Fibroblast of lung (primary cell): ENCODE measurements around the gene KPNA6. TPM values are rescaled to one million over a fixed set of nuclear protein-coding genes. Genes with fewer than 3 reads are reported as not detected.
"Not testable (repeated sequence)": the region's sequence is repeated elsewhere in the genome, so short reads cannot be mapped to it uniquely, and the experiment has no call there.

ENCODE experiments used
- DNase-seq, 2 donors: peaks; one replicate each; pipeline versions ENCODE4 v3.0.0 to v3.0.0-alpha.2; 2010; ENCODE audit warnings: low read depth in 2 of 2
- H2AFZ ChIP-seq: 2 replicates; pipeline ENCODE4 v1.5.1; 2012; ENCODE audit warnings: low read length, control low read depth, inconsistent platforms
- H3K27ac ChIP-seq: 2 replicates; pipeline ENCODE4 v1.5.1; 2011; ENCODE audit warnings: low read length, control low read depth; ENCODE audit not compliant: insufficient read depth
- H3K27me3 ChIP-seq: 2 replicates; pipeline ENCODE4 v1.5.1; 2011; ENCODE audit warnings: mild to moderate bottlenecking, low read length; ENCODE audit not compliant: control insufficient read depth, insufficient read depth
- H3K36me3 ChIP-seq: 2 replicates; pipeline ENCODE4 v1.5.1; 2011; ENCODE audit warnings: low read length; ENCODE audit not compliant: control insufficient read depth, insufficient read depth
- H3K4me1 ChIP-seq: 2 replicates; pipeline ENCODE4 v1.5.1; 2011; ENCODE audit warnings: low read length; ENCODE audit not compliant: control insufficient read depth, insufficient read depth; ENCODE audit errors: extremely low read depth
- H3K4me2 ChIP-seq: 2 replicates; pipeline ENCODE4 v1.5.1; 2011; ENCODE audit warnings: low read length, control low read depth; ENCODE audit not compliant: insufficient read depth; ENCODE audit errors: extremely low read depth
- H3K4me3 ChIP-seq, 4 experiments: fragments of 200-600 bp in 1 of 4; sonication (generic) in 1 of 4; replicated peaks in 1 of 4; 2 replicates each; pipeline ENCODE4 v1.5.1; 2011 to 2016; ENCODE audit warnings: low read length in 4 of 4, low read depth in 3 of 4, mild to moderate bottlenecking in 3 of 4, control low read depth in 2 of 4, inconsistent platforms in 1 of 4, mixed read lengths in 1 of 4; ENCODE audit not compliant: insufficient read depth in 1 of 4; ENCODE audit errors: control extremely low read depth in 1 of 4
- H3K79me2 ChIP-seq: 2 replicates; pipeline ENCODE4 v1.5.1; 2012; ENCODE audit warnings: mild to moderate bottlenecking, low read length, inconsistent platforms; ENCODE audit not compliant: control insufficient read depth, insufficient read depth
- H3K9ac ChIP-seq: 2 replicates; pipeline ENCODE4 v1.5.1; 2011; ENCODE audit warnings: mild to moderate bottlenecking, low read length, control low read depth; ENCODE audit not compliant: insufficient read depth
- H3K9me3 ChIP-seq: 2 replicates; pipeline ENCODE4 v1.5.1; 2012; ENCODE audit warnings: low read depth, low read length; ENCODE audit not compliant: control insufficient read depth, insufficient read depth
- H4K20me1 ChIP-seq: 2 replicates; pipeline ENCODE4 v1.5.1; 2011; ENCODE audit warnings: low read length; ENCODE audit not compliant: control insufficient read depth, insufficient read depth; ENCODE audit errors: extremely low read depth
- CTCF ChIP-seq, 2 donors: IDR thresholded peaks in 1 of 2; conservative IDR thresholded peaks in 1 of 2; 1 replicate in 1 of 2; 2 replicates in 1 of 2; pipeline ENCODE4 v1.5.1; 2011 to 2012; ENCODE audit warnings: low read length in 2 of 2, control low read depth in 1 of 2, inconsistent platforms in 1 of 2, low read depth in 1 of 2, mild to moderate bottlenecking in 1 of 2
- EZH2 ChIP-seq: IDR thresholded peaks from 2 replicates; pipeline ENCODE4 v1.5.1; 2012; ENCODE audit warnings: low read length, control low read depth, mild to moderate bottlenecking; ENCODE audit errors: missing control alignments
- polyA plus RNA-seq, 2 donors: library from polyadenylated mRNA; depleted of rRNA in 1 of 2; stranded (reverse) in 1 of 2; unstranded in 1 of 2; fragments of >200 nt; gene quantifications; 2 replicates each; pipeline ENCODE4 v1.2.1, GENCODE V29; 2011 to 2012; ENCODE audit warnings: missing spikeins in 1 of 2
- total RNA-seq: library from RNA; depleted of rRNA; stranded (reverse); fragments of >200 nt; gene quantifications from 2 replicates; pipeline ENCODE4 v1.2.1, GENCODE V29; 2014

The KPNA6 gene
- total and polyA plus RNA-seq, 2 donors (not counting 1 experiment from before 2014, with no cell fraction given), result 40.1 to 48.5 TPM

GRCh38 chr1:32144033-32144432, 36.2 kb downstream of the KPNA6 start:
- Histone ChIP-seq H3K9me3 (no peaks in the 10 kb centered on the region), H3K27ac (no peak overlapping the region), H3K27me3 (no peaks in the 10 kb centered on the region), H3K4me3 (no peak overlapping the region), H4K20me1 (no peaks in the 10 kb centered on the region), H3K4me2 (no peak overlapping the region), H3K4me1 (peaks cover 4% of the 10 kb centered on the region), H3K79me2 (peaks cover 61% of the 10 kb centered on the region), H3K9ac (no peak overlapping the region), H2AFZ (no peak overlapping the region), H3K36me3 (no peaks in the 10 kb centered on the region)
- DNase-seq, result peak in 1 of 2 donors; percentile 15
- TF ChIP-seq EZH2 (no peak), CTCF (conservative IDR thresholded peaks at IDR 0.05 in 1 of 2, IDR thresholded peaks at IDR 0.05 in 1 of 2; ENCODE audit: low read depth in 1 of 2, low read length in 2 of 2) (no peak)

GRCh38 chr1:32147799-32148198, 39.9 kb downstream of the KPNA6 start:
- H3K79me2 ChIP-seq, result peaks cover 58% of the 10 kb centered on the region

GRCh38 chr1:32150847-32151246, 43.0 kb downstream of the KPNA6 start:
- no peak overlapping the region for H3K4me3 ChIP-seq
- peak in 1 of 2 donors; percentile 28 for DNase-seq
- H3K27ac ChIP-seq, result peak overlapping the region; percentile 2
- peaks cover 3% of the 10 kb centered on the region for H4K20me1 ChIP-seq
- H3K9me3 ChIP-seq, result no peaks in the 10 kb centered on the region
- H2AFZ ChIP-seq, result no peak overlapping the region
- H3K79me2 ChIP-seq, result peaks cover 45% of the 10 kb centered on the region
- no peak overlapping the region for H3K4me2 ChIP-seq
- H3K27me3 ChIP-seq, result no peaks in the 10 kb centered on the region
- no peaks in the 10 kb centered on the region for H3K36me3 ChIP-seq
- TF ChIP-seq CTCF (conservative IDR thresholded peaks at IDR 0.05 in 1 of 2, IDR thresholded peaks at IDR 0.05 in 1 of 2; ENCODE audit: low read depth in 1 of 2, low read length in 2 of 2) (no peak), EZH2 (no peak)
- no peak overlapping the region for H3K9ac ChIP-seq
- peaks cover 10% of the 10 kb centered on the region for H3K4me1 ChIP-seq

More at GRCh38 chr1:32147799-32148198, 39.9 kb downstream of the KPNA6 start:
- not testable (repeated sequence) for H3K27ac ChIP-seq, H3K4me2 ChIP-seq, H3K4me3 ChIP-seq, H3K36me3 ChIP-seq, H3K9ac ChIP-seq, H3K4me1 ChIP-seq, H3K27me3 ChIP-seq, H4K20me1 ChIP-seq, H2AFZ ChIP-seq, H3K9me3 ChIP-seq, DNase-seq
